IMR-90 (cell line): ENCODE measurements around the gene GCN1. TPM values are rescaled to one million over a fixed set of nuclear protein-coding genes. Genes with fewer than 3 reads are reported as not detected.

Experiments used
- ATAC-seq: fragments of 200-7000 bp; cut with Tn5 transposase; 2 replicates; pipeline ENCODE4 v1.9.1; 2020; ENCODE audit warnings: low read depth, mild to moderate bottlenecking, moderate library complexity
- BruUV-seq: library from RNA; stranded (reverse); fragments of 400-500 nt; replicated peaks from 2 replicates; lab custom pipeline; 2021; lab: Mats Ljungman, UMichigan
- CTCF ChIA-PET: fragments of 300-600 bp; formaldehyde crosslinking; extraction: SDS; loops from one replicate; lab custom pipeline; 2021; ENCODE audit warnings: antibody characterized with exemption; lab: Yijun Ruan, JAX
- POLR2A ChIA-PET: fragments of 300-600 bp; sonication (Branson Sonifier 250); formaldehyde crosslinking; loops from one replicate; lab custom pipeline; 2022; ENCODE audit warnings: antibody characterized with exemption; ENCODE audit not compliant: unreplicated experiment; lab: Charles Lee
- DNase-seq: peaks from one replicate; pipeline ENCODE4 v3.0.0; 2013
- H2AFZ ChIP-seq: replicated peaks from 2 replicates; pipeline ENCODE3; 2013; ENCODE audit warnings: low read length, mild to moderate bottlenecking; ENCODE audit not compliant: poor library complexity
- H2AK5ac ChIP-seq: 2 replicates; pipeline ENCODE4 v1.6.1; 2013; ENCODE audit warnings: low read depth, low read length, inconsistent platforms
- H2AK9ac ChIP-seq: replicated peaks from 2 replicates; pipeline ENCODE3; 2013; ENCODE audit warnings: mild to moderate bottlenecking, low read depth, low read length, moderate library complexity; ENCODE audit not compliant: poor library complexity
- H2BK120ac ChIP-seq: 2 replicates; pipeline ENCODE4 v1.6.1; 2013; ENCODE audit warnings: low read depth, low read length, inconsistent platforms
- H2BK15ac ChIP-seq: 3 replicates; pipeline ENCODE4 v1.6.1; 2013; ENCODE audit warnings: low read depth, low read length, inconsistent platforms
- H2BK20ac ChIP-seq: 2 replicates; pipeline ENCODE4 v1.6.1; 2013; ENCODE audit warnings: low read depth, mild to moderate bottlenecking, inconsistent platforms, low read length, moderate library complexity
- H2BK5ac ChIP-seq: 2 replicates; pipeline ENCODE4 v1.6.1; 2013; ENCODE audit warnings: mild to moderate bottlenecking, low read depth, low read length, inconsistent platforms; ENCODE audit not compliant: poor library complexity, severe bottlenecking
- H3K14ac ChIP-seq: replicated peaks from 2 replicates; pipeline ENCODE4 v1.6.1; 2013; ENCODE audit warnings: low read depth, low read length, inconsistent platforms
- H3K18ac ChIP-seq: 2 replicates; pipeline ENCODE4 v1.6.1; 2013; ENCODE audit warnings: low read depth, low read length, control low read depth
- H3K23ac ChIP-seq: 2 replicates; pipeline ENCODE4 v1.6.1; 2013; ENCODE audit warnings: low read depth, low read length, inconsistent platforms
- H3K27ac ChIP-seq: 2 replicates; pipeline ENCODE4 v1.5.1; 2013; ENCODE audit warnings: mild to moderate bottlenecking, control low read depth, low read length; ENCODE audit not compliant: insufficient read depth
- H3K27me3 ChIP-seq: 2 replicates; pipeline ENCODE4 v1.6.1; 2013; ENCODE audit warnings: low read length; ENCODE audit not compliant: control insufficient read depth, insufficient read depth
- H3K36me3 ChIP-seq: 2 replicates; pipeline ENCODE4 v1.6.1; 2013; ENCODE audit warnings: low read length, mixed read lengths; ENCODE audit not compliant: control insufficient read depth, insufficient read depth
- H3K4ac ChIP-seq: 2 replicates; pipeline ENCODE4 v1.6.1; 2013; ENCODE audit warnings: low read depth, low read length, inconsistent platforms
- H3K4me1 ChIP-seq: 2 replicates; pipeline ENCODE4 v1.6.1; 2013; ENCODE audit warnings: low read length, mixed read lengths; ENCODE audit not compliant: control insufficient read depth, insufficient read depth
- H3K4me2 ChIP-seq: 2 replicates; pipeline ENCODE4 v1.6.1; 2013; ENCODE audit warnings: low read depth, mild to moderate bottlenecking, control low read depth, low read length, moderate library complexity
- H3K4me3 ChIP-seq: 2 replicates; pipeline ENCODE4 v1.5.1; 2013; ENCODE audit warnings: low read depth, mild to moderate bottlenecking, control low read depth, low read length, moderate library complexity; ENCODE audit not compliant: insufficient read depth
- H3K56ac ChIP-seq: 2 replicates; pipeline ENCODE4 v1.6.1; 2013; ENCODE audit warnings: low read length, inconsistent platforms; ENCODE audit not compliant: insufficient read depth; ENCODE audit errors: extremely low read depth
- H3K79me1 ChIP-seq, 2 experiments: 2 replicates each; pipeline ENCODE4 v1.6.1; 2013; ENCODE audit warnings: low read length in 2 of 2, inconsistent platforms in 1 of 2, low read depth in 1 of 2
- H3K9ac ChIP-seq: 2 replicates; pipeline ENCODE4 v1.6.1; 2013; ENCODE audit warnings: low read depth, low read length, control low read depth
- H3K9me1 ChIP-seq: 2 replicates; pipeline ENCODE4 v1.6.1; 2013; ENCODE audit warnings: low read length, inconsistent platforms; ENCODE audit not compliant: insufficient read depth
- H3K9me3 ChIP-seq: 2 replicates; pipeline ENCODE4 v1.6.1; 2013; ENCODE audit warnings: low read length; ENCODE audit not compliant: control insufficient read depth, insufficient read depth
- H4K20me1 ChIP-seq: 2 replicates; pipeline ENCODE4 v1.6.1; 2013; ENCODE audit warnings: low read length, inconsistent platforms; ENCODE audit not compliant: insufficient read depth
- H4K5ac ChIP-seq: 2 replicates; pipeline ENCODE4 v1.6.1; 2013; ENCODE audit warnings: mild to moderate bottlenecking, low read depth, low read length, control low read depth
- H4K8ac ChIP-seq, 2 experiments: 2 replicates each; pipeline ENCODE4 v1.6.1; 2013; ENCODE audit warnings: low read depth in 2 of 2, low read length in 2 of 2, control low read depth in 1 of 2, inconsistent platforms in 1 of 2
- H4K91ac ChIP-seq: 2 replicates; pipeline ENCODE4 v1.6.1; 2013; ENCODE audit warnings: low read depth, low read length, inconsistent platforms; ENCODE audit not compliant: insufficient read depth
- BHLHE40 ChIP-seq: fragments of 150-350 bp; IDR thresholded peaks from 2 replicates; pipeline ENCODE4 v1.6.1; 2016; ENCODE audit warnings: mild to moderate bottlenecking, low read depth, low read length
- CEBPB ChIP-seq: IDR thresholded peaks from 2 replicates; pipeline ENCODE4 v1.6.1; 2012; ENCODE audit warnings: low read depth, low read length, improper control_type of control experiment
- CHD1 ChIP-seq: IDR thresholded peaks from 2 replicates; pipeline ENCODE4 v1.6.1; 2012; ENCODE audit warnings: low read depth, low read length, improper control_type of control experiment
- CTCF ChIP-seq: conservative IDR thresholded peaks from 2 replicates; pipeline ENCODE4 v1.5.1; 2012; ENCODE audit warnings: mild to moderate bottlenecking, low read depth, low read length, improper control_type of control experiment
- FOS ChIP-seq: fragments of 150-350 bp; IDR thresholded peaks from 2 replicates; pipeline ENCODE4 v1.6.1; 2016; ENCODE audit warnings: low read depth, low read length
- MAFK ChIP-seq: IDR thresholded peaks from 2 replicates; pipeline ENCODE4 v1.6.1; 2012; ENCODE audit warnings: low read depth, low read length, improper control_type of control experiment
- MAZ ChIP-seq: IDR thresholded peaks from 2 replicates; pipeline ENCODE4 v1.6.1; 2012; ENCODE audit warnings: low read depth, mild to moderate bottlenecking, low read length, improper control_type of control experiment, moderate library complexity, borderline replicate concordance
- MXI1 ChIP-seq: IDR thresholded peaks from 2 replicates; pipeline ENCODE4 v1.6.1; 2012; ENCODE audit warnings: low read depth, mild to moderate bottlenecking, low read length, moderate library complexity, borderline replicate concordance
- NFE2L2 ChIP-seq: fragments of 150-350 bp; IDR thresholded peaks from 2 replicates; pipeline ENCODE4 v1.6.1; 2016; ENCODE audit warnings: low read depth, mild to moderate bottlenecking, low read length
- POLR2A ChIP-seq: IDR thresholded peaks from 2 replicates; pipeline ENCODE4 v1.6.1; 2012; ENCODE audit warnings: mild to moderate bottlenecking, low read depth, low read length
- RAD21 ChIP-seq: IDR thresholded peaks from 2 replicates; pipeline ENCODE4 v1.6.1; 2012; ENCODE audit warnings: low read length, improper control_type of control experiment
- RCOR1 ChIP-seq: IDR thresholded peaks from 2 replicates; pipeline ENCODE4 v1.6.1; 2012; ENCODE audit warnings: mild to moderate bottlenecking, low read length, improper control_type of control experiment; ENCODE audit not compliant: insufficient replicate concordance
- RFX5 ChIP-seq: IDR thresholded peaks from 2 replicates; pipeline ENCODE4 v1.8.0; 2012; ENCODE audit warnings: low read depth, mild to moderate bottlenecking, low read length, moderate library complexity
- SMC3 ChIP-seq: fragments of 150-350 bp; IDR thresholded peaks from 2 replicates; pipeline ENCODE4 v1.6.1; 2016; ENCODE audit warnings: low read depth, mild to moderate bottlenecking, antibody characterized with exemption, low read length, moderate library complexity
- USF2 ChIP-seq: fragments of 150-350 bp; IDR thresholded peaks from 2 replicates; pipeline ENCODE4 v1.6.1; 2017; ENCODE audit warnings: mild to moderate bottlenecking, antibody characterized with exemption, low read length, low read depth
- WGBS, 2 experiments: methylation state at CpG; one replicate each; pipeline versions ENCODE4 v1.1.5 to v1.1.7; 2013; ENCODE audit warnings: missing lambda C conversion rate in 2 of 2; ENCODE audit not compliant: insufficient read length in 1 of 2; ENCODE audit errors: extremely low coverage in 2 of 2; 5-methylcytosine and 5-hydroxymethylcytosine counted together
- dilution Hi-C: fragments of 300-500 bp; cut with HindIII; formaldehyde crosslinking; loops from one replicate; pipeline ENCODE4 v1.14.3; 2018; ENCODE audit warnings: low sequenced_read_pairs; ENCODE audit not compliant: unreplicated experiment
- in situ Hi-C: fragments of 300-500 bp; cut with MboI; formaldehyde crosslinking; loops from 3 replicates; pipeline ENCODE4 v1.14.3; 2019; ENCODE audit warnings: low sequenced_read_pairs, inconsistent platforms, mixed read lengths
- intact Hi-C: fragments of 100-400 bp; cut with micrococcal nuclease; formaldehyde crosslinking; loops from 2 replicates; pipeline ENCODE4 v1.10.0; 2022
- polyA plus RNA-seq, 3 experiments: library from polyadenylated mRNA; depleted of rRNA; stranded (reverse); fragments of >200 nt; gene quantifications; 2 replicates each; pipeline ENCODE4 v1.2.3, GENCODE V29; 2012; ENCODE audit warnings: low replicate concordance in 1 of 3
- total RNA-seq: library from RNA; depleted of rRNA; stranded (reverse); fragments of >200 nt; gene quantifications from 2 replicates; pipeline ENCODE4 v1.2.3, GENCODE V29; 2012

Gene GCN1
- total and polyA plus RNA-seq, 2 of the 4 experiments (the other 2 are of a cell fraction), result 57.8 to 77.6 TPM

GRCh38 chr12:120093336-120093591 is 101.3 kb downstream of the GCN1 start:
- H3K4me1 ChIP-seq, result no peaks in the 10 kb centered on the region; the same call in 1 of the 2 replicates
- ATAC-seq, result no peak

More at GRCh38 chr12:120093336-120093591, 101.3 kb downstream of the GCN1 start:
- Histone ChIP-seq H3K18ac (no peak overlapping the region), H4K20me1 (peaks cover 40% of the 10 kb centered on the region), H3K27me3 (no peaks in the 10 kb centered on the region), H3K56ac (no peak overlapping the region), H3K27ac (no peak overlapping the region), H2AK9ac (peak overlapping the region; percentile 42), H3K9me1 (0 out of 2 replicates have a peak, but pooled peaks cover 11% of the 10 kb centered on the region), H2BK15ac (no peak overlapping the region), H4K8ac (no peak overlapping the region), H4K5ac (no peak overlapping the region), H2BK5ac (no peak overlapping the region), H3K4ac (no peak overlapping the region), H2AFZ (no peak overlapping the region), H2BK20ac (no peak overlapping the region), H3K36me3 (peaks cover 37% of the 10 kb centered on the region), H3K4me2 (no peak overlapping the region), H4K91ac (no peak overlapping the region), H3K23ac (no peak overlapping the region), H3K79me1 (peaks cover 0 to 20% of the 10 kb centered on the region in 2 experiments; a peak in 3 of 4 replicates), H3K4me3 (no peak overlapping the region), H3K14ac (no peak overlapping the region), H3K9me3 (no peaks in the 10 kb centered on the region), H3K9ac (no peak overlapping the region), H2BK120ac (no peak overlapping the region), H2AK5ac (no peak overlapping the region)
- no peak for DNase-seq
- dilution Hi-C loops, result no loop called here
- 100% methylated on average over 1 of the region's 4 CpGs; no CpG with 5 or more reads in 1 of the 2 experiments for WGBS, 2 experiments
- intact Hi-C loops, result no loop called here
- CTCF ChIA-PET, result no interaction called here
- no TSS peak for BruUV-seq
- POLR2A ChIA-PET, result interaction anchor here (0.5 kb wide), 1 partner anchor 12 kb away, joined by 5 read pairs; no protein-coding TSS in a partner anchor
- in situ Hi-C loops, result no loop called here
- TF ChIP-seq CTCF (no peak), CHD1 (no peak), MXI1 (no peak), CEBPB (no peak), MAFK (no peak), FOS (no peak), USF2 (no peak), BHLHE40 (no peak), SMC3 (no peak), RCOR1 (no peak), NFE2L2 (no peak), RFX5 (no peak), MAZ (no peak), RAD21 (no peak), POLR2A (no peak)
